GM21717 (cell line): ENCODE results near the gene CARHSP1.
"Not testable (repeated sequence)": the region's sequence is repeated elsewhere in the genome, so short reads cannot be mapped to it uniquely, and the experiment has no call there.

ENCODE experiments used
- ATAC-seq: cut with Tn5 transposase; IDR thresholded peaks from one replicate; pipeline ENCODE4 v1.9.1; 2021; ENCODE audit warnings: mild to moderate bottlenecking, moderate library complexity; ENCODE audit not compliant: unreplicated experiment

Gene CARHSP1

GRCh38 chr16:8873866-8874195 lies 5.0 kb upstream of the CARHSP1 start:
- not testable (repeated sequence) for ATAC-seq

DNA sequence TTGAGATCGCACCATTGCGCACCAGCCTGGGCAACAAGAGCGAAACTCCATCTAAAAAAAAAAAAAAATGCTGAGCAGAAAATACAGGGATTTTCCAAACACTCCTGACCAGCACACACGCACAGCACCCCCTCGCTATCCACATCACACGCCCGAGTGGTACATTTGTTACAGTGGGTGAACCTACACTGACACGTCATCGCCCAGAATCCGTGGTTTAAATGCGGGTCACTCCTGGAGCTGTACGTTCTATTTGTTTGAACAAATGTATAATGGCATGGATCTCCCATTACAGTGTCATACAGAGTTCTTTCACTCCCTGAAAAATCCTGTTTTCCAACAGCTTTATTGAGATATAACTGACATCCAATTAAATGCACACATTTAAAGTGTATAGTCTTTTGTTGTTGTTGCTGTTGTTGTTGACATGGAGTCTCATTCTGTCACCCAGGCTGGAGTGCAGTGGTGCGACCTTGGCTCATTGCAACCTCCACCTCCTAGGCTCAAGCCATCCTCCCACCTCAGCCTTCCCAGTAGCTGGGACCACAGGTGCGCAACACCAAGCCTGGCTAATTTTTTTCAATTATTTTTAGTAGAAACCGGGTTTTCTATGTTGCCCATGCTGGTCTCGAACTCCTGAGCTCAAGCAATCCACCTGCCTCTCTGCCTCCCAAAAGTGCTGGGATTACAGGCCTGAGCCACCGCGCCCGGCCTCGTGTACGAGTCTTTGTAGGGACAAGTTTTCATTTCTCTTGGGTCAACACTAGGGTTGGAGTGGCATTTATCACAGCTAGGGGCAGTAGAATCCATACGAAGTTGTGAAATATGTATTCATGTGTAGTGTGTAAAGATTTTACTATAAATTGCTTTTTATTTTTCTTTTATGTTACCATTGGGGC lies 4.4 kb upstream of the CARHSP1 start:
- no peak for ATAC-seq

DNA sequence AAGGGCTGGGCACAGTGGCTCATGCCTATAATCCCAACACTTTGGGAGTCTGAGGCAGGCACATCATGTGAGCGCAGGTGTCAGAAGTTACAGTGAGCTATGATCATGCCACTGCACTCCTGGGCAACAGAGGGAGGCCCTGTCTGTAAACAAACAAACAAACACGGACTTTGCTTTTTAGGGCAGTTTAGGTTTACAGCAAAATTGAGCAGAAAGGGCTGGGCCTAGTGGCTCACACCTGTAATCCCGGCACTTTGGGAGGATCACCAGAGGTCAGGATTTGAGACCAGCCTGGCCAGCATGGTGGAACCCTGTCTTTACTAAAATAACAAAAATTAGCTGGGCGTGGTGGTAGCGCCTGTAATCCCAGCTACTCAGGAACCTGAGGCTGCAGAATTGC lies 3.3 kb upstream of the CARHSP1 start:
- ATAC-seq, result no peak

DNA sequence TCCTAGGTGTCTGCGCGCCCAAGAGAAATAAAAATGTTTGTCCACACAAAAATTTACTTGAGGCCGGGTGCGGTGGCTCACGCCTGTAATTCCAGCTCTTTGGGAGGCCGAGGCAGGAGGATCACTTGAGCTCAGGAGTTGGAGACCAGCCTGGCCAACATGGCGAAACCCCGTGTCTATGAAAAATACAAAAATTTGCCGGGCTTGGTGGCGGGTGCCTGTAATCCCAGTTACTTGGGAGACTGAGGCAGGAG lies 1.1 kb upstream of the CARHSP1 start:
- ATAC-seq, result not testable (repeated sequence)

DNA sequence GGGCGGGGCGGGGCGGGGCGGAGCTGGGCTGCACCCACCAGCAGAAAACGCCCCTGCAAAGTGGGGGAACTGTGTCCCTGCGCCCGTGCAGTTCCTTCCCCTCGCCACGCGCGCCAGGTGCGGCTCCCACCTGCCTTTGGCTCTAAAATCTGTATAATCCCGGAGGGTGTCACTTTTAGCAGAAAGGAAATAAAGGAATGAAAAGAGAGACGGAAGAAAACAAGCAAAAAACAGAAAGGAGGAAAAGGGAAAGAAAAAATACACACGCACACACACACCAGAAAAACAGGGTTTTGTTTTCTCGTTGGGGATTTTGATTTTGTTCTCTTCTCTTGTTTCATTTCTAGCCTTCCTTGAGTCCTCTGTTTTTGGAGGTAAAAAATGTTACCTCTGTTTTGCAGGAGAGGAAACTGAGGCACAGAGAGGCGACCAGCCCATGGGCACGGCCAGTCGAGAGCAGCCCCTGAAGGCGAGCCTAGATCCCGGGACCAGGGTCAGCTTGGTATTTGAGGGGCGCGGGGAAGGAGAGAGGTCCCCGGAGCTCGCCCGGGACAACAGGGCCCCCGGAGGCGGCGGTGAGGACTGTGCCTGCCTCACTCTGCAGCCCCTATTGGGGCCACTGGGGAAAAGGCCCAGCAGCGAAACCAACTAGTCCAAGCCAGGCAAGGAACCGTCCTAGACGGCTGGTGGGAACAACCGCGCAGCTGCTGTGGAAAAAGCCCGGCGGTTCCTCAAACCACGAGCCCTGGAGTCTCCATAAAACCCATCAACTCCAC lies 594 bp upstream of the CARHSP1 start:
- no peak for ATAC-seq

- ATAC-seq, result no peak
These were observed 832 bp downstream of the CARHSP1 start for GRCh38 chr16:8867932-8868415.

GRCh38 chr16:8867216-8867931 lies 1.4 kb downstream of the CARHSP1 start:
- no peak for ATAC-seq

DNA sequence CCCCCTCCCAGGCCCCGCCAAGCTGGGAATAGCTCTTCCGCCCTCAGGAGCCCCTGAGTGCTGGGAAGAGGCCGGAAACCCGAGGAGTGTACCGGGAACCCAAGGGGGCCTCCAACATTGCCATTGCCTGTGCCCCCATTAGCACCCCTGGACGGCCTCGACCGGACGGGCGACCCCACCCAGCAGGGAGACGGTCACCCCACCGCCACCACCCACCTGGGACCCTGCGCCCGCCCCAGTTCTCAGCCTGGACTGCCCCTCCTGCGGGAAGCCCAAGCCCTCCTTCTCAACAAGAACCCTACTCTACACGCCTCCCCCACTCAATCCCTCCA lies 2.0 kb downstream of the CARHSP1 start:
- no peak for ATAC-seq

GRCh38 chr16:8866118-8866883 lies 2.5 kb downstream of the CARHSP1 start:
- ATAC-seq, result no peak

- no peak for ATAC-seq
These were observed 3.5 kb downstream of the CARHSP1 start for GRCh38 chr16:8865145-8865882.

- ATAC-seq, result no peak
These were observed 4.2 kb downstream of the CARHSP1 start for GRCh38 chr16:8864480-8865110.

DNA sequence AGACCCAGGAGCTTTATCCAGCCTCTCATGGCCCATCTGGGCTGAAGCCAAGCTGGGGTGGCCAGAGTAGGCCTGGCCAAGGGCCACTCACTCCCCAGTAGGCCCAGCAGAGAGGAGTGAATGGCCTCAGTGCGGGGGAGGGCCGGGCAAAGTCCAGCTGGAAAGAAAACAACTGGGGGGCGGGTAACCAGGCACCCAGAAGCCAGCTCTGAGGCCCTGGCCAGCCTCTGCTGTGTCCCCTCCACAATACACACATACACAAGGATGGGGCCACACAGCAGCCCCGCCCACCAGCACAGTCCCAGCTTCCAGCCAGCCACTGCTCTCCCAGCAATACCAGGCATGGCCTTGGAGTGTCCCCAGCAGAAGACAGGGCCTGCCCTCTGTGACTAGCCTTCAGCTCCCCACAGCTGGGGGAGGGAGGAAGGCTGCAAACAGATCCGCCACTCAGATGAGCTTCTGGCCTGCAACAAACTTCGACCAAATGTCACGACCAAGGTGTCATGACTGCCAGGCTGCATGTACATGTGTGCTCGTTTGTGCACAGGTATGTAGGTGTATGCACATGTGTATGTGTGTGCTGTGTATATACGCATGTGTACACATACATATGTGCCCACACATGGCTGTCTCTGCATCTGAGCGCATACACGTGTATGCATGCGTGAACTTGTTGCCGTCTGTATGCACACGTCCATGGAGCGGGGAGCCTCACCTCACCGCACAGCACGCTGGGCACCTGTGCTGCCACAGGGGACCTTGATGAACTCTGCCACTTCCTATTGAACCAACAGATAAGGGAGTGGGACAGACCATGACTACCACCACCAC lies 5.0 kb downstream of the CARHSP1 start:
- no peak for ATAC-seq

- no peak for ATAC-seq
These were observed 6.3 kb downstream of the CARHSP1 start for GRCh38 chr16:8862309-8863130.

GRCh38 chr16:8861563-8862308 lies 7.1 kb downstream of the CARHSP1 start:
- no peak for ATAC-seq

- ATAC-seq, result no peak
These were observed 8.6 kb downstream of the CARHSP1 start for GRCh38 chr16:8859913-8860881.
